AG04450 (cell line): ENCODE data around the gene KCNQ5. TPM values are rescaled to one million over a fixed set of nuclear protein-coding genes. Genes with fewer than 3 reads are reported as not detected.

Experiments used
- CTCF ChIA-PET: fragments of 300-600, 350-600 bp; formaldehyde crosslinking; extraction: SDS; loops from one replicate; lab custom pipeline; 2022; ENCODE audit warnings: antibody characterized with exemption, inconsistent platforms; lab: Charles Lee
- POLR2A ChIA-PET: fragments of 350-600 bp; formaldehyde crosslinking; extraction: SDS; loops from one replicate; lab custom pipeline; 2021; ENCODE audit warnings: antibody characterized with exemption, inconsistent platforms; lab: Yijun Ruan, JAX
- DNase-seq: peaks from one replicate; pipeline ENCODE4 v3.0.0-alpha.2; 2011; ENCODE audit warnings: low read depth, low spot score
- H3K27ac ChIP-seq: one replicate; pipeline ENCODE4 v1.5.1; 2012; ENCODE audit warnings: low read depth, low read length, control low read depth
- H3K27me3 ChIP-seq: one replicate; pipeline ENCODE4 v1.6.0; 2012; ENCODE audit warnings: low read length; ENCODE audit not compliant: control insufficient read depth, insufficient read depth
- H3K4me3 ChIP-seq: 2 replicates; pipeline ENCODE4 v1.5.1; 2011; ENCODE audit warnings: mild to moderate bottlenecking, low read depth, low read length, control low read depth
- H3K9me3 ChIP-seq: 2 replicates; pipeline ENCODE4 v1.5.1; 2012; ENCODE audit warnings: low read length; ENCODE audit not compliant: control insufficient read depth, insufficient read depth
- polyA plus RNA-seq: library from polyadenylated mRNA; depleted of rRNA; stranded (reverse); fragments of >200 nt; gene quantifications from 2 replicates; pipeline ENCODE4 v1.2.3, GENCODE V29; 2011
- TF ChIP-seq, protein P1 (sequence below): IDR thresholded peaks from 2 replicates; pipeline ENCODE4 v1.5.1; 2011; ENCODE audit warnings: low read depth, low read length, control low read depth, inconsistent platforms

KCNQ5 gene
- polyA plus RNA-seq, 1 experiment = 0.52 TPM

DNA sequence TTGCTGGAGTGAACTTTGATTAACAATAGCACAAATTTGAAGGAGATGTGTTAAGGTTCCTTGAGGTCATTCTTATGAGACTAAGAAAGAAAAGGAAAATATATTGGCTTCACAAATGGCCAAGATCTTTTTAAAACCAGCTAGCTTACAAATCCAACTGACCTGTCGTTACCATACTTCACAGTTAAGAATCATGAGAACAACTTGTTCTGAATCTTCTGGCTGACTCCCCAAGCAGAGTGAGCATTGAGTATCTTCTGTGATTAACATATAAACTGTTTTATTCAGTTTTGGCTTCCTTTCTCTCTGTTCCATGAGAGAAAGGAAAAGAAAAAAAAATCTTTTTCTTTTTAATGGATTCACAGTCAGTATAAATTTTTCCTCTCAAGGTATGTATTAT lies 326.3 kb downstream of the KCNQ5 start:
- H3K4me3 ChIP-seq = no peak overlapping the region
- DNase-seq = no peak
- no peaks in the 10 kb centered on the region for H3K27me3 ChIP-seq
- H3K27ac ChIP-seq = no peak overlapping the region
- TF ChIP-seq, protein P1, sequence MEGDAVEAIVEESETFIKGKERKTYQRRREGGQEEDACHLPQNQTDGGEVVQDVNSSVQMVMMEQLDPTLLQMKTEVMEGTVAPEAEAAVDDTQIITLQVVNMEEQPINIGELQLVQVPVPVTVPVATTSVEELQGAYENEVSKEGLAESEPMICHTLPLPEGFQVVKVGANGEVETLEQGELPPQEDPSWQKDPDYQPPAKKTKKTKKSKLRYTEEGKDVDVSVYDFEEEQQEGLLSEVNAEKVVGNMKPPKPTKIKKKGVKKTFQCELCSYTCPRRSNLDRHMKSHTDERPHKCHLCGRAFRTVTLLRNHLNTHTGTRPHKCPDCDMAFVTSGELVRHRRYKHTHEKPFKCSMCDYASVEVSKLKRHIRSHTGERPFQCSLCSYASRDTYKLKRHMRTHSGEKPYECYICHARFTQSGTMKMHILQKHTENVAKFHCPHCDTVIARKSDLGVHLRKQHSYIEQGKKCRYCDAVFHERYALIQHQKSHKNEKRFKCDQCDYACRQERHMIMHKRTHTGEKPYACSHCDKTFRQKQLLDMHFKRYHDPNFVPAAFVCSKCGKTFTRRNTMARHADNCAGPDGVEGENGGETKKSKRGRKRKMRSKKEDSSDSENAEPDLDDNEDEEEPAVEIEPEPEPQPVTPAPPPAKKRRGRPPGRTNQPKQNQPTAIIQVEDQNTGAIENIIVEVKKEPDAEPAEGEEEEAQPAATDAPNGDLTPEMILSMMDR = no peak
- no peaks in the 10 kb centered on the region for H3K9me3 ChIP-seq
- POLR2A ChIA-PET = no interaction called here
- CTCF ChIA-PET = no interaction called here

GRCh38 chr6:72950114-72950860 lies 328.4 kb downstream of the KCNQ5 start:
- TF ChIP-seq, protein P1 = no peak
- H3K27me3 ChIP-seq = no peaks in the 10 kb centered on the region
- H3K27ac ChIP-seq = no peak overlapping the region
- no peaks in the 10 kb centered on the region for H3K9me3 ChIP-seq
- CTCF ChIA-PET = no interaction called here
- DNase-seq = peak; percentile 59
- H3K4me3 ChIP-seq = no peak overlapping the region
- POLR2A ChIA-PET = no interaction called here

DNA sequence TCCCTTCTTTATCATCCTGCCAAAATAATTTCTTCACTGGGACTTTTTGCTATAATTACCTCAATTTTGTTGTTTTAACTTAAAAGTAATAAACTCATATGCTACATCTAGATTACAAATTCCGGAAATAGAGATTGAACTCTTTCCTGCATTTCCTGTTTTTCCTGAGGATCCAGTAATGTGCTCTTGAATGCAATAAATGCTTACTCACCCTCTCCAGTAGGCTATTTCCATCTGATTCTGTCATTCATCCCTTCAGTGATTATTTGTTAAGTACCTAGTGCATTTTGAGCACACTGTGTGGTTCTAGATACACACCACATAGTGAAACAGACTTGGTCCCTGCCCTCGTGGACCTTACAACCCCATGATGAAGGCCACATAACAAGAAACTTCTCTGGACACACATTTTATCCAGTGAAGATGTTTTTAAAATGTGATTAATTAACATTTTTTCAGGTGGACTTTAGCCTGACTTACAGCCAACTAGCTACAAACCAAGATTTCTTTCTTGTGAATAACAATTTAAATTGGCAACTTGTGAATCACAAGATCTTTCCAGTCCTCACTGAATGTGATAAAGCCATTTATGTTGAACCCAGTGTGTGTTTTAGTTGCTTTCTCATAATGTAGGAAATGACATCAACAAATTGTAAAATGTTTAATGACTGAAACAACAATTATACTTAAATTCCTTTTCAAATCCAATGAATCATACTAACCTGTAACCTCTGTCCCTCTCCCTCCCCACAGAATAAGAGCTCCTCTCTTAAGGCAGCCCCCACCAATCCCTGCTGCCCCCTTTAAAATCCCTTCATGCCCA lies 331.2 kb downstream of the KCNQ5 start:
- ChIA-PET CTCF (interaction anchor here (1.0 kb wide), 1 partner anchor 176 kb away, joined by 3 read pairs; no protein-coding TSS in a partner anchor), POLR2A (no interaction called here)
- TF ChIP-seq, protein P1 = no peak
- Histone ChIP-seq H3K27ac (no peak overlapping the region), H3K9me3 (no peaks in the 10 kb centered on the region), H3K27me3 (no peaks in the 10 kb centered on the region), H3K4me3 (no peak overlapping the region)
- DNase-seq = no peak

DNA sequence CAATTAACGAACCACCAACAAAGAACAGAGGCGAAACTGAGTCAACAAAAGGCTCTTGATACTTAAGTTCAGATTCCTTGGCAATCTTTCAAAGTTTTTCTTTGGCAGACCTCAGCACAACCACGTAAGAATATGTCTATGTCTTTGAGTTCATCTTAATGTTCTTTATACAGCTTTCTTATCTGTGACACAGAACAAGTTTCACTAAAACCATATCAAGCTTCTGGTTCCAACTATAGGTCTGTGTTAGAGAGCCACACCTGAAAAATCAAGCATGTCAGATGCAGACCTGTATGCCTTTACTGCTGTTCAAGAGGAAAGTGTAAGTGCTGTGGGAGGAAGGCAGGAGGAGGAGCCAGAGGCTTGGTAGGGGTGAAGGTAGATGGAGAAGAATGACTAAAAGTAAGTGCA lies 332.1 kb downstream of the KCNQ5 start:
- ChIA-PET CTCF (no interaction called here), POLR2A (no interaction called here)
- H3K9me3 ChIP-seq = no peaks in the 10 kb centered on the region
- TF ChIP-seq, protein P1 = no peak
- DNase-seq = no peak
- H3K27ac ChIP-seq = no peak overlapping the region
- no peak overlapping the region for H3K4me3 ChIP-seq
- H3K27me3 ChIP-seq = no peaks in the 10 kb centered on the region

DNA sequence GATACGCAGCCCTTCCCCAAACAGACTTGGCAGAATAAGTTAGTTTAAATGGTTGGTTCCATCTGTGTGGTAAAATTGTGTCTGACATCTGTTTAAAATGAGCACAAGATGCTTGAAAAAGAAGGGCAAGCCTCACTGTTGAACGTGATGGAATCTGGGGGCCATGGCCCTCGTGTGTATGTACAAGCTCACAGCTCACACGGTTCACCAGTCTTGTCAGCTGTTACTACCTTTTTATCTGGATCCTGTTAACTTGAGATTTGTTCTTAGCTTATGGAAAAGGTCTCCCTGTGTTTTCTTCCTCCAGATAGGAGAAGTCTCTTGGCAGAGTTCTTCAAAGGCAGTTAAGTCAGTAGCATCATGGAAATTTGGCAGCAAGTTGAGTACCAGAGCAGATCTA lies 332.9 kb downstream of the KCNQ5 start:
- no peak overlapping the region for H3K27ac ChIP-seq
- ChIA-PET POLR2A (no interaction called here), CTCF (no interaction called here)

More for the DNA sequence above, 332.9 kb downstream of the KCNQ5 start:
- no peaks in the 10 kb centered on the region for H3K9me3 ChIP-seq
- TF ChIP-seq, protein P1 = no peak
- no peaks in the 10 kb centered on the region for H3K27me3 ChIP-seq
- no peak overlapping the region for H3K4me3 ChIP-seq
- no peak for DNase-seq
